B cell (primary cell): Measurements from ENCODE around the gene DCN.

Experiments used
- EZH2 ChIP-seq: IDR thresholded peaks from 2 replicates; pipeline ENCODE4 v1.6.1; 2012; ENCODE audit warnings: borderline replicate concordance, low read depth, mild to moderate bottlenecking, moderate library complexity, low read length; ENCODE audit not compliant: insufficient read depth, poor library complexity, severe bottlenecking
- TF ChIP-seq, protein P1 (sequence below): fragments of 200-600 bp; IDR thresholded peaks from one replicate; pipeline ENCODE4 v1.8.0; 2022; ENCODE audit warnings: antibody characterized with exemption, mild to moderate bottlenecking

DNA sequence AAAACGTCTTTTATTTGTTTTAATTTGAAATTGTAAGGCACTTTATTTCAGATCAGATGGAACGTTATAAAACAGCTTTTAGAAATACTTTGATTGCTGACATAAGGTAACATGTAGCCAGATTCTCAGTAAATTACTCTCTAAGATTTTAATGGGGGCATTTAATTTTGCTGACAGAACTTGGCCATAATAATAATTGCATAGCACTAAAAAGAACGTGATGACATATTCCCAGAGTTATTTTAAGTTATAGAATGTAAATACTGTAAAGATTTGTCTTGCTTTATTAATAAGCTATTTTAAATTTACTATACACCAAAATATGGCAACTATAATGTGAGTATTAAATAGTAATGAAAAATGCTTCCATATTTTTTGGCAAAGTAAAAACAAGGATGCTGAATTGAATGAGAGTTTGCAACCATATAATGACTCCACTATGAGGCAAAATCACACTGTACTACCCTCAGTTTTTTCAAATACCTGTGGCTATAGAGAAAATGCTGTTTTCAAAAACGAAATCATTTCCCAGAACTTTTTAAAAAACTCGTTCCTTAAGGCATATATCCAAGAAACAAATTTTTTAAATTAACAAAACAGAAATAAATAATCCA is 72.2 kb downstream of the DCN start:
- no peak for TF ChIP-seq EZH2
- TF ChIP-seq, protein P1, sequence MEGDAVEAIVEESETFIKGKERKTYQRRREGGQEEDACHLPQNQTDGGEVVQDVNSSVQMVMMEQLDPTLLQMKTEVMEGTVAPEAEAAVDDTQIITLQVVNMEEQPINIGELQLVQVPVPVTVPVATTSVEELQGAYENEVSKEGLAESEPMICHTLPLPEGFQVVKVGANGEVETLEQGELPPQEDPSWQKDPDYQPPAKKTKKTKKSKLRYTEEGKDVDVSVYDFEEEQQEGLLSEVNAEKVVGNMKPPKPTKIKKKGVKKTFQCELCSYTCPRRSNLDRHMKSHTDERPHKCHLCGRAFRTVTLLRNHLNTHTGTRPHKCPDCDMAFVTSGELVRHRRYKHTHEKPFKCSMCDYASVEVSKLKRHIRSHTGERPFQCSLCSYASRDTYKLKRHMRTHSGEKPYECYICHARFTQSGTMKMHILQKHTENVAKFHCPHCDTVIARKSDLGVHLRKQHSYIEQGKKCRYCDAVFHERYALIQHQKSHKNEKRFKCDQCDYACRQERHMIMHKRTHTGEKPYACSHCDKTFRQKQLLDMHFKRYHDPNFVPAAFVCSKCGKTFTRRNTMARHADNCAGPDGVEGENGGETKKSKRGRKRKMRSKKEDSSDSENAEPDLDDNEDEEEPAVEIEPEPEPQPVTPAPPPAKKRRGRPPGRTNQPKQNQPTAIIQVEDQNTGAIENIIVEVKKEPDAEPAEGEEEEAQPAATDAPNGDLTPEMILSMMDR, result no peak
